Stimulated activated CD8-positive, alpha-beta memory T cell treated with anti-CD3 and anti-CD28 coated beads, Interleukin-12 subunit alpha, Interleukin-12 subunit beta, amount 100 ng/mL, for 1 hour (primary cell): ENCODE results near the gene ACSL3.

ENCODE experiments used
- DNase-seq: peaks from one replicate; pipeline ENCODE4 v3.0.0-alpha.2; 2020; ENCODE audit warnings: low read depth

The ACSL3 gene

GRCh38 chr2:222879604-222879933 lies 18.7 kb downstream of the ACSL3 start:
- no peak for DNase-seq

- no peak for DNase-seq
Observed at GRCh38 chr2:222882484-222882928, 21.7 kb downstream of the ACSL3 start.

GRCh38 chr2:222883420-222883819 lies 22.6 kb downstream of the ACSL3 start:
- no peak for DNase-seq

GRCh38 chr2:222884114-222884771 lies 23.4 kb downstream of the ACSL3 start:
- no peak for DNase-seq

DNA sequence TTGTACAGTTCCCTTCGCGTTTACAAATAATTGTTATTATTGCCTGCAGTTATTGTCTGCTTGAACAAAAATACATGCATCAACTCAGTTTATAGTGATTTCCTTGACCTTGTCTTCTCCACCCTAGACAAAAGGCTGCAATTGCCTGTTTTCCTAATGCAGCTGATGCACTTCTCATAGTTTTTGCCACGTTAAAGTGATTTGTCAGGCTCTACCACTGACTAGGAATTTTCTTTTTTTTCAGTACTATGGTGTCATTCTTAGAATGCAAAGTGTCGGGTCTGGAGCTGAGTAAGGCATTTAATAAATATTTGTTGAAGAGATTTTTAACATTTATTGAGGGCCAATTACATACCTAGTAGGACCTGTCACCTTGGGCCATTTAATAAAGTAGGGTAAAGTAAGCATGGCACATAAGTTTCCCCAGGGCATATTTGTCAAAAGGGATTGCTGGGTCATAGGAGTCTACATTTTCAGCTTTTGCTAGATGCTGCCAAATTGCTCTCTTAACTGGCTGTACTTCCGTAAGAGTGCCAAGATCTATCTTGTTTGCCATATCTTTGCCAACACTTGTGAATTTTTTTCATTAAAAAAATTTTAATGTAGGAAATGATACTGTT lies 24.1 kb downstream of the ACSL3 start:
- DNase-seq = no peak

DNA sequence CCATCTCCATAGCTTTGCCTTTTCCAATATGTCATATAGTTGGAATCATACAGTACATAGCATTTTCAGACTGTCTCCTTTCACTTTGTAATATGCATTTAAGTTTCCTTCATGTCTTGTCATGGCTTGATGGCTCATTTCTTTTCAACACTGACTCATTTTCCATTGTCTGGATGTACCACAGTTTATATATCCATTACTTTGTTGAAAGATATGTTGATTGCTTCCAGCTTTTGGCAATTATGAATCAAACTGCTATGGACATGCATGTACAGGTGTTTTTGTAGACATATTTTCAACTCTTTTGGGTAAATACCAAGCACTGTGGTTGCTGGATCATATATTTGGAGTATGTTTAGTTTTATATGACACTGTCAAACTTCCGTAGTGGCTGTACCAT lies 26.3 kb downstream of the ACSL3 start:
- DNase-seq = no peak

GRCh38 chr2:222888716-222889115 lies 27.9 kb downstream of the ACSL3 start:
- DNase-seq = no peak

GRCh38 chr2:222891890-222892289 lies 31.1 kb downstream of the ACSL3 start:
- DNase-seq = no peak

DNA sequence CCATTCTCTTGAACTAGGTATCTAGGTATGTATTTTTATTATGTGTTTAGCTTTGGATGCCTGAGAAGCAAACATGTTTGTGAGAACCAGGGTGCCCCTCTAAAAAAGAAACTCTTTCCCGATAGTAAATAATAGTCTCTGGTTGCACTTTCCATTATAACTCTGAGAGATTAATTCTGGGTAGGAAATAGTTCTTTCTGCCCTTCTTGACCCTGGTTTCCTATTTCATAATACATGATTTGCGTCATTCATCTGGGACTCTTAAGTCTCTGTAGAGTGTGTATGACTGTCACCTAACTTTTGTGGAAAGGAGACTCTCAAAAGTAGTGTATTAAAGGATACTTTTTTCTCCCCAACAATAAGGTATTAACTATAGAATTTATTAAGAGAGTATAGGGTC lies 31.5 kb downstream of the ACSL3 start:
- no peak for DNase-seq

GRCh38 chr2:222892761-222893160 lies 31.9 kb downstream of the ACSL3 start:
- DNase-seq = no peak

DNA sequence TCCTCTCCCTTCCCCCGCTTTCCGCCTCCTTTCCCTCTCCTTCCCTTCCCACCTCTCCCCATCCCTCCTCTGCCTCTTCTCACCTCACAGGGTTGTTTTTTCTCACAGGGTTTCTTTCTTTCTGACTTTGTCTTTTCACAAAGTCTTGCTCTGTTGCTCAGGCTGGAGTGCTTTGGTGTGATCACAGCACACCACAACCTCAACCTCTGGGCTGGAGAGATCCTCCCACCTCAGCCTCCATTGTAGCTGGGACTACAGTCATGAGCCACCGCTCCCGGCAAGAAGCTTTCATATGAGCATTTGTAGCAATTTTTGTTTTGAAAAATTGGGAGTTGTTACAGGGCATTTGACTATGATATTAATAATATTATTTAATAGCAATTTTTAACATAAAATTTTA lies 32.9 kb downstream of the ACSL3 start:
- DNase-seq = no peak

DNA sequence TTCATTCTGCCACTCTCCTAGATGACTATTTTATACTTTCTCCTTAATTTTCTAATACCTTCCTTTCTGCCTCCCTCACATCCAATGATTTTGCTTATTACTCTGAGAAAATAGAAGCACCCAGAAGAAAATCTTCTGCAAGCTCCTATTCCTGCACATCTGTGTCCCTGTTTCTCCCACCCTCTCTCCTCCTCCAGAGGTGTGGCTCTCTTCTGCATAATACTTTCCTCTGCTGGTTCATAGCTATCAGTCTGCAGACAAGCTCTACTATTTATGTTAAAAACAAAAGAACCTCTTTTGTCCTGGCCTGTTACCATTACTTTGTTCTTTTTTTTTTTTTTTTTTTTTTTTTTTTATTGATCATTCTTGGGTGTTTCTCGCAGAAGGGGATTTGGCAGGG lies 34.3 kb downstream of the ACSL3 start:
- no peak for DNase-seq

GRCh38 chr2:222897898-222898297 lies 37.1 kb downstream of the ACSL3 start:
- DNase-seq = no peak

DNA sequence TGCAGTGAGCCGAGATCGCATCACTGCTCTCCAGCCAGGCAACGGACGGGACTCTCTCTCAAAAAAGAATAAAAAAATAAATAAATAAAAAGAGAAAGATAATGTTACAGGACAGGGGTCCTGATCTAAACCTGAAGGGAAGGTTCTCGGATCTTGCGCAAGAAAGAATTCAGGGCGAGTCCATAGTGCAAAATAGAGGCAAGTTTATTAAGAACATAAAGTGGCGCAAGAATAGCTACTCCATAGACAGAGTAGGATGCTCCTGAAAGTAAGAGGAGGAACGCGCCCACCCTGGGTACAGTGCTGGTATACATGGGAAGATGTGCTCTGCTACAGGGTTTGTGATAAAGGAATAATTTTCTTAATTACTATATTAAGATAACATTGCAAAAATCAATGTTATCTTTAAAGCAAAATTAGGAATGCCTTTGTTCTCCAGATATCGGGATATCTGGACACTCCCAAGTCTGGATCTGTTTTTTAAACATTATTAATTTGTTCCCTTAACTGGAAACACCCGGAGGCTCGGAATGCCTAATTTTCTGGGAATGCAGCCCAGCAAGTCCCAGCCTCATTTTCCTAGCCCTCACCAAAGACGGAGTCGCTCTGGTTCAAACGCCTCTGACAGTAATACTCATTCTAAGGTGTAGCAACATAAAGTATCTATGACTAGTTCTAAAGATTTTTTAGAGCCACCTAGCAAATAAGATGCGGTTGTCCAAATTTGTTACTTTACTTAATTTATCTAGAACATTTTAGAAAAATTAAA lies 38.8 kb downstream of the ACSL3 start:
- no peak for DNase-seq

DNA sequence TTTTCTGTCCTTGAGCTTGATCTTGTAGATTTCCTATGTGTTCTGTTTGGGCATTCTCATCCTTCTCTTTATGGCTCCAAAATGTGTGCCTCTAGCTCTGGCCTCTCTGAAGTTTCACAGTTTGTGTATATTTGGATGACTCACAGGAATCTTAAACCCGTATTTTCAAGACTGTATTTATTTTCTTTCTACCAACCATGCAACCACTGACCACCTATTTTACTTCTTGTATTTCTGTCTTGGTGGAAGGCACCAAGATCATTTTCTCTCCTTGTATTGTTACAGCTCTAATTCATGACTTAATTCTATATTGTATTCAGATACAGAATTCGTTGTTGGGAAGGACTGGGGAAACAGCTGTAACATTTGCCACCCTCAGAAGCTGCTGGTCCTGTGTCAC lies 39.5 kb downstream of the ACSL3 start:
- no peak for DNase-seq

DNA sequence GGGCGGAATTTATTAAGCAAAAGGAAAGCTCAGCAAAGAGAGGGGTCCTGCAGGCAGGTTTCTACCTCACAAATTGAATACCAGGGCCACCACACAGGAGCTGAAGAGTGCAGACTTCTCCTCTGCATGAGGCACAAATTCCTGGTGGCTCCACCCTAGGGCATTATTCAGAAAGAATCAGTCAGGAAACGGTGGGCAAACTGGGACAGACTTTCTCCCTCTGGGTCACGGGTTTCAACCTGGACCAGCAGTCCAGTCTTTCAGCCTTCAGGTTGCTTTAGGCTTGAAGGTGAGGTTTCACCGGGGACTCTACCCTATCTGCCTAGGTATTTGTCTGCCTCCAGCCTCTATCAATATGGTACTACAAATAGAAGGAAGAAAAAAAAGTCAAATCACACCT lies 41.8 kb downstream of the ACSL3 start:
- no peak for DNase-seq

- no peak for DNase-seq
Observed at GRCh38 chr2:222903234-222904220, 42.7 kb downstream of the ACSL3 start.

DNA sequence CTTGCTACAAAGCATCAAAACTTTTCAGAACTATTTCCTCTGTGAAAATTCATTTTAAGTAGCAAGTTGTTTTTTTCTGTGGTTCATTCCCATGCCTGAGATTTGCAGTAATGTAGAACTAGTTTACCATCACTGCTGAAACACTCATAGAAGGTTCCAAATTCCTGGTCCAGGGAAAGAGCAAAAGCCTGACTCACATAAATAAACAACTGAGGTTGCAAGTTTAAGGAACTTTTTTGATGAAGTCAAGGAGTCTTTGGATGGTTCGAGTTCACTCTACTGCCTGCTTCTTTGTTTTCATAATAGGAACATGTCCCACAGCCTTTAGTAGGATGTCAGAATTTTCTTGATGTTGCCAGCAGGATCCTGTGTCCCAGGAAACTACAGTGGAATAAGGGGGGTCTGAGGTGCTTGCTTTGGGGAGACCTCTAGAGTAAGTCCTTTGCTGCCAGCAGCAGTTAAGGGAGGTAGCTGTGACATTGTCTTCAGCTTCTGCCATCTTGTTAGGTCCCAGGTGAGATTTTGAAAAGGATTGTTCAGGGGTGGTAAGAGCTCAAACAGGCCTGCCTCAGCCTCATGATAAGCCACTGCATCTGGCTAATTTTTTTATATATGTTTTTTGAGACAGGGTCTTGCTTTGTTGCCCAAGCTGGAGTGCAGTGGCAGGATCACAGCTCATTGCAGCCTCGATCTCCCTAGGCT lies 43.9 kb downstream of the ACSL3 start:
- no peak for DNase-seq

DNA sequence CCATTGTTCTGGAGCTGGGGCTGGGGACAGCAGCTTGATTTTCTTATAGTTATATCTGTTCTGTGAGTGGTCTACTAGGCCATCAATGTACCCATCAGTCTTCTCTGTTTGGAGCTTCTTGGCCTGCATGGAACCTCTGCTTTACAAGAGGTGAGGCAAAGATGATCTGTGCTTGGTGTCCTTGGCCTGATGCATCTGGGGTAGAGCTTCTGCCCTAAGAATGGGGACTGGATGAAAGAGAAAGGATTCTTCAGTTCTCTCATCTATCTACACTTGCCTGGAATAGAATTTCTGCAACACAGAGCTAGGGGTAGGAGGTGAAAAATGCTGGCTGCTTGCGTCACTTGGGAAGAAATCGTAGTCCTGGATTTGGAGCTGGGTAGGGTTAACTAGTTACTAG lies 46.2 kb downstream of the ACSL3 start:
- DNase-seq = no peak

GRCh38 chr2:222907790-222908441 lies 47.1 kb downstream of the ACSL3 start:
- DNase-seq = no peak

GRCh38 chr2:222909286-222909685 lies 48.5 kb downstream of the ACSL3 start:
- DNase-seq = no peak
